Adrenal gland (tissue), 12 donors: ENCODE results near the gene RIMKLB. TPM values are rescaled to one million over a fixed set of nuclear protein-coding genes. Genes with fewer than 3 reads are reported as not detected.

Experiments
- DNase-seq, 7 donors: peaks; one replicate each; pipeline ENCODE4 v3.0.0-alpha.2; 2019 to 2020
- H3K27ac ChIP-seq, 5 donors: fragments of 200-600 bp; sonication (generic) in 4 of 5; 1 replicate in 3 of 5; 2 replicates in 2 of 5; pipeline versions ENCODE4 v1.5.1 to v1.8.0; 2016 to 2020; ENCODE audit warnings: mild to moderate bottlenecking in 1 of 5
- H3K27me3 ChIP-seq: fragments of 200-600 bp; 2 replicates; pipeline ENCODE4 v1.8.0; 2021
- H3K36me3 ChIP-seq, 2 donors: fragments of 200-600 bp; replicated peaks in 1 of 2; 1 replicate in 1 of 2; 2 replicates in 1 of 2; pipeline versions ENCODE4 v1.5.1 to v1.8.0; 2018 to 2022
- H3K4me1 ChIP-seq, 2 donors: fragments of 200-600 bp; replicated peaks in 1 of 2; 1 replicate in 1 of 2; 2 replicates in 1 of 2; pipeline versions ENCODE4 v1.5.1 to v1.8.0; 2018 to 2021
- H3K4me3 ChIP-seq, 4 donors: fragments of 200-600 bp; sonication (generic) in 3 of 4; one replicate each; pipeline ENCODE4 v1.5.1; 2016 to 2018
- H3K9me3 ChIP-seq, 3 donors: fragments of 200-600 bp; sonication (generic) in 1 of 3; replicated peaks in 1 of 3; 1 replicate in 2 of 3; 2 replicates in 1 of 3; pipeline versions ENCODE4 v1.5.1 to v1.8.0; 2016 to 2021
- CTCF ChIP-seq, 6 experiments: fragments of 450-650 bp in 4 of 6; fragments of 200-600 bp in 2 of 6; sonication (generic) in 1 of 6; IDR thresholded peaks; 1 replicate in 5 of 6; 2 replicates in 1 of 6; pipeline versions ENCODE4 v1.5.1 to v1.8.0; 2016 to 2021; ENCODE audit warnings: antibody characterized with exemption in 6 of 6, mild to moderate bottlenecking in 2 of 6, moderate library complexity in 1 of 6
- POLR2A ChIP-seq, 2 donors: fragments of 450-650 bp; IDR thresholded peaks; one replicate each; pipeline ENCODE4 v1.6.1; 2017; ENCODE audit warnings: antibody characterized with exemption in 2 of 2, mild to moderate bottlenecking in 2 of 2, moderate library complexity in 1 of 2
- WGBS, 4 donors: extraction: QIAGEN DNeasy Blood & Tissue Kit in 2 of 4; methylation state at CpG; one replicate each; pipeline versions ENCODE4 v1.1.5 to v1.1.7; 2013 to 2017; 5-methylcytosine and 5-hydroxymethylcytosine counted together
- intact Hi-C, 2 donors: fragments of 100-400 bp; cut with DNase I; formaldehyde crosslinking; loops; one replicate each; pipeline versions ENCODE4 v1.14.1 to v1.15.0; 2022 to 2023
- polyA plus RNA-seq, 3 donors: library from polyadenylated mRNA; stranded (reverse); fragments of 200-250 nt in 2 of 3; fragments of 350-450 nt in 1 of 3; fragmentation: Illumina TruSeq in 1 of 3; extraction: RNeasy Lipid Tissue Mini Kit (QIAGEN cat#74804) in 1 of 3; gene quantifications; one replicate each; pipeline ENCODE4 v1.2.3, GENCODE V29; 2013 to 2014
- total RNA-seq, 9 donors: library from RNA; depleted of rRNA in 4 of 9; stranded (reverse); fragments of >200 nt in 4 of 9; fragments of 120-200 nt in 1 of 9; fragmentation: NEBNext Ultra II Directional in 1 of 9; extraction: Animal tissue kit (Norgen Biotek cat#: 25700) in 1 of 9; gene quantifications; one replicate each; pipeline versions ENCODE4 v1.1.0 to v1.2.4, GENCODE V29; 2013 to 2023
- donor health status: healthy with polysubstance abuse.
- donor health status: Bipolar disorder and iron deficiency.
- donor health status: DM: yes; HTN: yes; CAD: no.
- donor health status: DM: no; HTN: no; CAD: no.
- donor health status: DM: no; HTN: no; CAD: no.
- donor health status: DM: yes; HTN: yes; CAD: no.

Gene RIMKLB
- total and polyA plus RNA-seq, 12 donors = 10.0 to 225 (median 22.1) TPM

- H3K4me3 ChIP-seq = peak overlapping the region in 2 of 4 donors; percentile 83 to 99
- TF ChIP-seq CTCF (IDR thresholded peaks at IDR 0.05) (no peak), POLR2A (IDR thresholded peaks at IDR 0.05) (no peak)
- H3K4me1 ChIP-seq = peaks cover 0 to 22% of the 10 kb centered on the region in 2 donors
- intact Hi-C loops = no loop called here
- 22 to 25% (median 23%) methylated on average over 6 of the region's 6 CpGs for WGBS, 4 donors
- no peaks in the 10 kb centered on the region for H3K27me3 ChIP-seq
- peak overlapping the region in 3 of 5 donors; percentile 89 to 92 (median 91) for H3K27ac ChIP-seq
- H3K9me3 ChIP-seq = no peaks in the 10 kb centered on the region
- no peaks in the 10 kb centered on the region for H3K36me3 ChIP-seq
- no peak for DNase-seq
These were observed 1.2 kb upstream of the RIMKLB start for GRCh38 chr12:8696442-8697090.

- intact Hi-C loops = no loop called here
- H3K36me3 ChIP-seq = no peaks in the 10 kb centered on the region
- H3K27ac ChIP-seq = peak overlapping the region in 4 of 5 donors; percentile 38 to 92 (median 90)
- peak overlapping the region in 3 of 4 donors; percentile 65 to 99 (median 83) for H3K4me3 ChIP-seq
- H3K27me3 ChIP-seq = no peaks in the 10 kb centered on the region
- peaks cover 0 to 22% of the 10 kb centered on the region in 2 donors for H3K4me1 ChIP-seq
- H3K9me3 ChIP-seq = no peaks in the 10 kb centered on the region
- TF ChIP-seq CTCF (IDR thresholded peaks at IDR 0.05) = peak in 1 of 6 experiments; percentile 8
- no peak for TF ChIP-seq POLR2A (IDR thresholded peaks at IDR 0.05)
- peak in 4 of 7 donors; percentile 31 to 50 (median 36) for DNase-seq
- 0 to 2% (median 1%) methylated on average over 9 to 21 of the region's 21 CpGs for WGBS, 4 donors
These were observed 693 bp upstream of the RIMKLB start for GRCh38 chr12:8697120-8697475.

- intact Hi-C loops = no loop called here
- peaks cover 5 to 32% of the 10 kb centered on the region in 2 donors for H3K4me1 ChIP-seq
- peak; percentile 46 to 74 (median 63) for DNase-seq
These were observed 501 bp downstream of the RIMKLB start for GRCh38 chr12:8698132-8698851.

More at GRCh38 chr12:8698132-8698851, 501 bp downstream of the RIMKLB start:
- peak overlapping the region; percentile 46 to 92 (median 89) for H3K27ac ChIP-seq
- WGBS, 4 donors = 0% methylated on average over 8 to 85 of the region's 85 CpGs
- no peaks in the 10 kb centered on the region for H3K27me3 ChIP-seq
- H3K9me3 ChIP-seq = no peaks in the 10 kb centered on the region
- TF ChIP-seq POLR2A (IDR thresholded peaks at IDR 0.05) (no peak), CTCF (IDR thresholded peaks at IDR 0.05) (no peak)
- H3K4me3 ChIP-seq = peak overlapping the region; percentile 78 to 99 (median 90)
- no peaks in the 10 kb centered on the region for H3K36me3 ChIP-seq
